ENCODE measurements around the gene KCNT2.

- TF ChIP-seq CTCF (IDR thresholded peaks at IDR 0.05 in 2 of 3, conservative IDR thresholded peaks at IDR 0.05 in 1 of 3; ENCODE audit: control insufficient read depth in 2 of 3, extremely low read depth in 1 of 3, insufficient read depth in 1 of 3, low read depth in 3 of 3, low read length in 3 of 3) (no peak), MYC (IDR thresholded peaks at IDR 0.05; ENCODE audit: insufficient read depth, insufficient read length, insufficient replicate concordance, low read length, severe bottlenecking) (no peak), IRF5 (IDR thresholded peaks at IDR 0.05; ENCODE audit: borderline replicate concordance) (no peak), SP1 (IDR thresholded peaks at IDR 0.05; ENCODE audit: low read depth, low read length) (no peak), IRF3 (IDR thresholded peaks at IDR 0.05) (no peak), ATF3 (IDR thresholded peaks at IDR 0.05; ENCODE audit: borderline replicate concordance, extremely low read depth, low read depth, low read length) (no peak), GATAD2B (conservative IDR thresholded peaks at IDR 0.05; ENCODE audit: low read depth) (no peak), DPF2 (IDR thresholded peaks at IDR 0.05) (no peak), POLR2AphosphoS5 (IDR thresholded peaks at IDR 0.05; ENCODE audit: low read length) (no peak), EGR1 (IDR thresholded peaks at IDR 0.05; ENCODE audit: borderline replicate concordance in 1 of 2, low read depth in 2 of 2, low read length in 2 of 2) (no peak), EZH2 (IDR thresholded peaks at IDR 0.05; ENCODE audit: borderline replicate concordance, control insufficient read depth, low read depth, low read length) (no peak), POLR2A (IDR thresholded peaks at IDR 0.05; ENCODE audit: low read depth, low read length) (no peak), SMC3 (IDR thresholded peaks at IDR 0.05; ENCODE audit: borderline replicate concordance, low read length) (no peak)
These were observed 91.0 kb downstream of the KCNT2 start for GRCh38 chr1:196517193-196517592.

All from GM12878 (cell line).